Astrocyte (in vitro differentiated cells and primary cell): Measurements from ENCODE around the gene IL24. TPM values are rescaled to one million over a fixed set of nuclear protein-coding genes. Genes with fewer than 3 reads are reported as not detected.
"Not testable (repeated sequence)": the region's sequence is repeated elsewhere in the genome, so short reads cannot be mapped to it uniquely, and the experiment has no call there.

Experiments
- DNase-seq: peaks from one replicate; pipeline ENCODE4 v3.0.0-alpha.2; 2010; ENCODE audit warnings: low read depth
- FAIRE-seq: peaks from 2 replicates; lab custom pipeline; 2011; peaks lifted over from hg19 to GRCh38; lab: Jason Lieb, UNC
- H2AFZ ChIP-seq: 2 replicates; pipeline ENCODE4 v1.6.0; 2012; ENCODE audit warnings: low read depth, low read length, inconsistent platforms
- H3K27ac ChIP-seq: 2 replicates; pipeline ENCODE4 v1.5.1; 2011; ENCODE audit warnings: low read depth, low read length, inconsistent platforms
- H3K27me3 ChIP-seq: 2 replicates; pipeline ENCODE4 v1.6.0; 2011; ENCODE audit warnings: low read length, inconsistent platforms; ENCODE audit not compliant: insufficient read depth
- H3K36me3 ChIP-seq: 2 replicates; pipeline ENCODE4 v1.5.1; 2011; ENCODE audit warnings: low read length, inconsistent platforms; ENCODE audit not compliant: insufficient read depth
- H3K4me1 ChIP-seq: 2 replicates; pipeline ENCODE4 v1.5.1; 2011; ENCODE audit warnings: low read length, inconsistent platforms; ENCODE audit not compliant: insufficient read depth
- H3K4me2 ChIP-seq: 2 replicates; pipeline ENCODE4 v1.6.0; 2012; ENCODE audit warnings: low read length, inconsistent platforms
- H3K4me3 ChIP-seq: 2 replicates; pipeline ENCODE4 v1.5.1; 2011; ENCODE audit warnings: low read depth, mild to moderate bottlenecking, low read length, inconsistent platforms; ENCODE audit not compliant: insufficient read depth
- H3K79me2 ChIP-seq: 2 replicates; pipeline ENCODE4 v1.6.0; 2012; ENCODE audit warnings: mild to moderate bottlenecking, low read length, inconsistent platforms; ENCODE audit not compliant: insufficient read depth
- H3K9ac ChIP-seq: 2 replicates; pipeline ENCODE4 v1.6.0; 2012; ENCODE audit warnings: mild to moderate bottlenecking, low read length, inconsistent platforms
- H3K9me3 ChIP-seq: 2 replicates; pipeline ENCODE4 v1.5.1; 2012; ENCODE audit warnings: low read depth, mild to moderate bottlenecking, low read length, inconsistent platforms; ENCODE audit not compliant: insufficient read depth
- H4K20me1 ChIP-seq: 2 replicates; pipeline ENCODE4 v1.6.0; 2012; ENCODE audit warnings: low read length, inconsistent platforms; ENCODE audit not compliant: insufficient read depth
- H3K27ac Mint-ChIP-seq: one replicate; pipeline ENCODE4 v1.8.0; 2021; ENCODE audit warnings: mild to moderate bottlenecking, mixed read lengths; ENCODE audit not compliant: unreplicated experiment
- H3K27me3 Mint-ChIP-seq: one replicate; pipeline ENCODE4 v1.8.0; 2021; ENCODE audit warnings: low read depth, mixed read lengths; ENCODE audit not compliant: unreplicated experiment
- H3K36me3 Mint-ChIP-seq: one replicate; pipeline ENCODE4 v1.8.0; 2021; ENCODE audit warnings: low read depth, mixed read lengths; ENCODE audit not compliant: unreplicated experiment
- H3K4me1 Mint-ChIP-seq: one replicate; pipeline ENCODE4 v1.8.0; 2021; ENCODE audit warnings: low read depth, mixed read lengths; ENCODE audit not compliant: unreplicated experiment
- H3K4me3 Mint-ChIP-seq: one replicate; pipeline ENCODE4 v1.8.0; 2021; ENCODE audit warnings: mild to moderate bottlenecking, moderate library complexity, mixed read lengths; ENCODE audit not compliant: unreplicated experiment
- H3K9me3 Mint-ChIP-seq: one replicate; pipeline ENCODE4 v1.8.0; 2021; ENCODE audit warnings: mild to moderate bottlenecking, mixed read lengths; ENCODE audit not compliant: unreplicated experiment
- CTCF ChIP-seq: IDR thresholded peaks from 2 replicates; pipeline ENCODE4 v1.5.1; 2011; ENCODE audit warnings: low read depth, mild to moderate bottlenecking, inconsistent platforms, low read length, moderate library complexity; ENCODE audit not compliant: insufficient read depth
- EZH2 ChIP-seq: IDR thresholded peaks from 2 replicates; pipeline ENCODE4 v1.6.1; 2012; ENCODE audit warnings: mild to moderate bottlenecking, low read length, inconsistent platforms; ENCODE audit not compliant: insufficient read depth
- total RNA-seq: library from RNA; stranded (reverse); gene quantifications from 2 replicates; pipeline ENCODE4 v1.2.1, GENCODE V29; 2021

IL24 gene
- total RNA-seq, 1 donor from 2014 or later = not detected

GRCh38 chr1:206851341-206852010 lies 45.8 kb upstream of the IL24 start:
- H3K27me3 Mint-ChIP-seq = peaks cover 8% of the 10 kb centered on the region
- H3K27ac Mint-ChIP-seq = no peak overlapping the region
- no peak overlapping the region for H3K4me3 Mint-ChIP-seq
- Histone ChIP-seq H3K36me3 (no peaks in the 10 kb centered on the region), H3K9me3 (no peaks in the 10 kb centered on the region), H3K9ac (no peak overlapping the region), H3K4me1 (no peaks in the 10 kb centered on the region), H3K4me2 (no peak overlapping the region), H3K27me3 (peaks cover 8% of the 10 kb centered on the region), H2AFZ (no peak overlapping the region), H3K4me3 (no peak overlapping the region), H3K79me2 (no peaks in the 10 kb centered on the region), H3K27ac (no peak overlapping the region), H4K20me1 (no peaks in the 10 kb centered on the region)
- FAIRE-seq (no peak), DNase-seq (peak; percentile 85)
- peaks cover 11% of the 10 kb centered on the region for H3K9me3 Mint-ChIP-seq
- TF ChIP-seq EZH2 (no peak), CTCF (no peak)
- no peaks in the 10 kb centered on the region for H3K36me3 Mint-ChIP-seq
- no peaks in the 10 kb centered on the region for H3K4me1 Mint-ChIP-seq

- DNase-seq, FAIRE-seq, H3K4me1 Mint-ChIP-seq, H3K27ac Mint-ChIP-seq, H3K4me3 ChIP-seq, H3K36me3 ChIP-seq, H3K4me2 ChIP-seq, H3K79me2 ChIP-seq, H4K20me1 ChIP-seq, H3K9me3 ChIP-seq, H3K27me3 ChIP-seq, H3K36me3 Mint-ChIP-seq, H2AFZ ChIP-seq, H3K4me3 Mint-ChIP-seq, H3K4me1 ChIP-seq, H3K27ac ChIP-seq, H3K9ac ChIP-seq: not testable (repeated sequence)
- H3K27me3 Mint-ChIP-seq = peaks cover 19% of the 10 kb centered on the region
- H3K9me3 Mint-ChIP-seq = peaks cover 11% of the 10 kb centered on the region
These were observed 44.6 kb upstream of the IL24 start for GRCh38 chr1:206852662-206853061.

- FAIRE-seq, H3K27me3 ChIP-seq, H3K4me2 ChIP-seq, H3K9me3 ChIP-seq, H3K79me2 ChIP-seq, H3K4me1 Mint-ChIP-seq, H3K4me3 ChIP-seq, H3K27ac ChIP-seq, H3K36me3 Mint-ChIP-seq, H3K4me3 Mint-ChIP-seq, H3K9ac ChIP-seq, H3K4me1 ChIP-seq, H2AFZ ChIP-seq, H3K27ac Mint-ChIP-seq, H4K20me1 ChIP-seq, DNase-seq, H3K36me3 ChIP-seq: not testable (repeated sequence)
- Mint-ChIP-seq H3K9me3 (peaks cover 11% of the 10 kb centered on the region), H3K27me3 (peaks cover 19% of the 10 kb centered on the region)
These were observed 43.5 kb upstream of the IL24 start for GRCh38 chr1:206853696-206854095.
